SJSA1 (cell line): ENCODE results near the gene NCK2. TPM values are rescaled to one million over a fixed set of nuclear protein-coding genes. Genes with fewer than 3 reads are reported as not detected.

Experiments used
- DNase-seq, 2 experiments: peaks; one replicate each; pipeline ENCODE4 v3.0.0-alpha.2; 2015 to 2020; ENCODE audit warnings: low spot score in 2 of 2, low read depth in 1 of 2
- H3K27ac ChIP-seq: fragments of 250-450 bp; sonication (Bioruptor Pico); 2 replicates; pipeline ENCODE4 v1.5.1; 2020; ENCODE audit warnings: mild to moderate bottlenecking, moderate library complexity
- H3K27me3 ChIP-seq: fragments of 250-450 bp; sonication (Bioruptor Pico); replicated peaks from 2 replicates; pipeline ENCODE4 v1.5.1; 2020; ENCODE audit warnings: mild to moderate bottlenecking, moderate library complexity
- H3K36me3 ChIP-seq: fragments of 250-450 bp; sonication (Bioruptor Pico); 2 replicates; pipeline ENCODE4 v1.5.1; 2020; ENCODE audit warnings: mild to moderate bottlenecking
- H3K4me1 ChIP-seq: fragments of 250-450 bp; sonication (Bioruptor Pico); replicated peaks from 2 replicates; pipeline ENCODE4 v1.6.1; 2021; ENCODE audit warnings: mild to moderate bottlenecking
- H3K4me3 ChIP-seq: fragments of 250-450 bp; sonication (Bioruptor Pico); 2 replicates; pipeline ENCODE4 v1.5.1; 2020; ENCODE audit warnings: mild to moderate bottlenecking
- H3K9me3 ChIP-seq: fragments of 250-450 bp; sonication (Bioruptor Pico); replicated peaks from 2 replicates; pipeline ENCODE4 v1.5.1; 2020; ENCODE audit warnings: mild to moderate bottlenecking
- total RNA-seq: library from RNA; depleted of rRNA; stranded (reverse); fragments of >200 nt; shearing (Covaris generic); gene quantifications from 2 replicates; pipeline ENCODE4 v1.2.3, GENCODE V29; 2014

Gene NCK2
- total RNA-seq, 1 experiment from 2014 or later, result 47.1 TPM

GRCh38 chr2:105741174-105741573 is 3.5 kb upstream of the NCK2 start:
- H3K9me3 ChIP-seq, result no peaks in the 10 kb centered on the region
- H3K4me3 ChIP-seq, result no peak overlapping the region
- H3K4me1 ChIP-seq, result peaks cover 14% of the 10 kb centered on the region
- DNase-seq, result no peak
- H3K27ac ChIP-seq, result no peak overlapping the region
- no peaks in the 10 kb centered on the region for H3K27me3 ChIP-seq
- H3K36me3 ChIP-seq, result peaks cover 6% of the 10 kb centered on the region

GRCh38 chr2:105741617-105742016 is 3.1 kb upstream of the NCK2 start:
- Histone ChIP-seq H3K36me3 (peaks cover 10% of the 10 kb centered on the region), H3K27me3 (no peaks in the 10 kb centered on the region), H3K4me1 (peaks cover 18% of the 10 kb centered on the region), H3K27ac (no peak overlapping the region), H3K4me3 (no peak overlapping the region), H3K9me3 (no peaks in the 10 kb centered on the region)
- no peak for DNase-seq

DNA sequence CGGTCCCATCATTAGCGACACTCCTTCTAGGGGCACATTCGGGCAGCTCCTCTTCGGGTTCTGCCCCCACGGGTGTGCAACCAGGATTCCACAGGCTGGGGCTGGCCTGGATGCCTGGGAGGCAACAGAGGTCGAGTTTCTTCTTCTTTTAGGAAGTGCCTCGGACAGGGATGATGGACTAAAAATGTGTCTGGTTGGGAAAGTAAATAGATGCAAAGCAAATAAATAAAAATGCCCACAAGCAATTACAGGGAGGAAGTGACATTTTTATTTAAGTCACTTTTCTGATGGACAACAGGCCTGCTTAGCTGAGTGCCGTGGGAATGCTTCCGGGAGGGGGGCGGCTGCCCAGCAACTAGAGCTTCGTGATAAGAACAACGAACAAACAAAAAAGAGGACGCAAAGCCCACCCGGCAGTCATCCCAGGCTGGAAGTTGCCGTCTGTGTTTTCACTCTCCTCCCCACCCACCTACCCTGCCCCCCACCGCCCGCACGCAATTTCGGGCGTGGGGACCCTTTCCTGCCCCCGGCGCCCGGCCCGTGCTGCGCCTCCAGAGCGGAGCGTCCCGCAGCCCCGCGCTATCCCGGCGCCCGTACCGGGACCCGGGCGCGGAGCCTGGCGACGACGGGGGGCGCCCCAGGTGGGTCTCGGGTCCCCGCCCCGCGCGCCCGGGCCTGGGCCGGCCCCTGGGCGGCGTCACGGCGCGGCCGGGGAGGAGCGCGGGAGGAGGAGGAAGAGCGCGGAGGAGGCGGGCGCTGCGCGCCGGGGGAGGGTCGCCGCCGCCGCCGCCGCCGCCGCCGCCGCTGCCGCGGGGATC is 412 bp upstream of the NCK2 start:
- peak; percentile 61 to 72 for DNase-seq
- Histone ChIP-seq H3K27me3 (no peaks in the 10 kb centered on the region), H3K4me3 (peak overlapping the region; percentile 98), H3K4me1 (peaks cover 29% of the 10 kb centered on the region), H3K36me3 (peaks cover 22% of the 10 kb centered on the region), H3K9me3 (no peaks in the 10 kb centered on the region), H3K27ac (peak overlapping the region; percentile 69)

DNA sequence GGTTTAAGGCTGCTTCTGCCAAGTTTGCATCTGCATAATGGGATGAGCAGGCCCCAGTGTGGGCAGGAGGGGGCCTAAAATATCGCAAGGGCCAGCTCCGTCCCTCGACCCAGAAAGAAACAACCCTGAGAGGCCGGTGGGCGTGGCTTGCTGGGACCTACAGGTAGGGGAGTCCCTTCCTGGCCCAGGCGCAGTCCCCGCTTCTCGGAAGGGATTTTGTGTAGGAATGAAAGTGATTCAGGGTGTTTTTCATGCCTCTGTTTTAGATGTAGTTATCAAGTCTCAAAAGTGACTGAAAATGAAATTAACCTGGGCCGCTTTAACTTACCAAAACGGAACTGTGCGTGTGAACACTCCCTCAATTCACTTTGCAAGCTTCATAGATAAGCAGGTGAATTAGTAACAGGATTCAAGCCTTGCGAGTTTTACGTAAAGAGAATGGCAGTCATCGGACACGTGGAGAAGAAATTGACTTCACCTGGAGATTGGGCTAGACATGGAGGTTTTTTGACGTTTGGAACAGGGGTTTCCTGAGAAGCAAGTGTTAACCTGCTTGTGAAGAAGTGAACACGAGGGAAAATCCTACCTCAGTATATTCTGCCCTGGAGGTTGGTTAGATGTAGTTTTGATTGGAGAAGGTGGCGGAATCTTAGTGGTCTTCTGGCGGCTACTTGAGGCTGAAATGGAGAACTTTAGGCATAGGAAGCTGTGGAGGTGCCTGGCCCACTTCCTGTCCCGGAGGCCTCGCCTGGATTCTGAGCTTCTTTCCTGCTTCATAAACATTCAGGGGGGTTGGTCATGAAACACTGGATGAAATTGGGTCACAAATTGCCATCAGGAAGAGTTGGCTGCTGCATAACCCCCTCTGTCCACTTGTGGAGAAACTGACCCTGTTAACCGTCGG is 1.7 kb downstream of the NCK2 start:
- no peak overlapping the region for H3K27ac ChIP-seq
- H3K36me3 ChIP-seq, result peaks cover 27% of the 10 kb centered on the region
- H3K9me3 ChIP-seq, result no peaks in the 10 kb centered on the region
- peak overlapping the region; percentile 98 for H3K4me3 ChIP-seq
- DNase-seq, result no peak
- H3K4me1 ChIP-seq, result peaks cover 29% of the 10 kb centered on the region
- no peaks in the 10 kb centered on the region for H3K27me3 ChIP-seq

- no peak overlapping the region for H3K27ac ChIP-seq
- no peak for DNase-seq
- H3K27me3 ChIP-seq, result no peaks in the 10 kb centered on the region
- H3K4me1 ChIP-seq, result peaks cover 29% of the 10 kb centered on the region
- H3K9me3 ChIP-seq, result no peaks in the 10 kb centered on the region
- peaks cover 27% of the 10 kb centered on the region for H3K36me3 ChIP-seq
- no peak overlapping the region for H3K4me3 ChIP-seq
Observed at GRCh38 chr2:105747254-105747894, 2.7 kb downstream of the NCK2 start.

DNA sequence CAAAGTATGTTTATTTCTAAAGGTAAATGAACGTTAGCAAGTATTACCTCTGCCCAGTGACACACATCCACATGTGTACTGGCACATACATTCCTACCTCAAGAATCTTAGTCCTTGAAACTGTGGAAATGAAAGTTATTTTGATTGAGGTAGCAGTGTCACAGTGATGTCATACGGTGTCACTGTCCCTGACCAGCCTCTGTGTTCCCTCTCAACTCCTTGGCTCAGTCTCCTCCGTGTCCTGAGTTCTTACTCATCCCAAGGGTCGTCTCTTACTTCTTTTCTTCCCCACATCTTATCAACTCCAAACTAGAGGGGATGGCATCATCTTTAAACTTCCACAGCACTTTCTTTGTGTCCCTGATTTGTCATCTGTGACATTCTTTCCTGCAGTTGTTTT is 3.3 kb downstream of the NCK2 start:
- peak in 1 of 2 experiments; percentile 10 for DNase-seq
- no peak overlapping the region for H3K27ac ChIP-seq

DNA sequence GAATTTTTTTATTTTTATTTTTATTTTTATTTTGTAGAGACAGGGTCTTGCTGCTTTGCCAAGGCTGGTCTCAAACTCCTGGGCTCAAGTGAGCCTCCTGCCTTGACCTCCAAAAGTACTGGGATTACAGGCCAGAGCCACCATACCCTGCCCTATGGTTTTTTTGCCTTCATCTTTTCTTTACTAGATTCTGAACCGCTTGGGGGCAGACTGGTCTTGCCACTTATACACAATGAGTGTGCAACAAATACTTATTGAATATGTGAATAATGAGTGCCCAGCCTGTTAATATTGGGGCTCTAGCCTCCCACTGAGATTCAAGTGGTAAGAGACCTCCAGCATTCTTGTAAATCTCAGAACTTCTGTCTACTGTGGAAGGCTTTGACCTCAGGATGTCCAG is 3.9 kb downstream of the NCK2 start:
- H3K9me3 ChIP-seq, result no peaks in the 10 kb centered on the region
- no peaks in the 10 kb centered on the region for H3K27me3 ChIP-seq
- H3K36me3 ChIP-seq, result peaks cover 27% of the 10 kb centered on the region
- no peak for DNase-seq
- no peak overlapping the region for H3K27ac ChIP-seq
- H3K4me3 ChIP-seq, result no peak overlapping the region
- peaks cover 27% of the 10 kb centered on the region for H3K4me1 ChIP-seq

More for the DNA sequence above, 3.3 kb downstream of the NCK2 start:
- Histone ChIP-seq H3K27me3 (no peaks in the 10 kb centered on the region), H3K9me3 (no peaks in the 10 kb centered on the region), H3K36me3 (peaks cover 27% of the 10 kb centered on the region), H3K4me3 (no peak overlapping the region), H3K4me1 (peaks cover 29% of the 10 kb centered on the region)

DNA sequence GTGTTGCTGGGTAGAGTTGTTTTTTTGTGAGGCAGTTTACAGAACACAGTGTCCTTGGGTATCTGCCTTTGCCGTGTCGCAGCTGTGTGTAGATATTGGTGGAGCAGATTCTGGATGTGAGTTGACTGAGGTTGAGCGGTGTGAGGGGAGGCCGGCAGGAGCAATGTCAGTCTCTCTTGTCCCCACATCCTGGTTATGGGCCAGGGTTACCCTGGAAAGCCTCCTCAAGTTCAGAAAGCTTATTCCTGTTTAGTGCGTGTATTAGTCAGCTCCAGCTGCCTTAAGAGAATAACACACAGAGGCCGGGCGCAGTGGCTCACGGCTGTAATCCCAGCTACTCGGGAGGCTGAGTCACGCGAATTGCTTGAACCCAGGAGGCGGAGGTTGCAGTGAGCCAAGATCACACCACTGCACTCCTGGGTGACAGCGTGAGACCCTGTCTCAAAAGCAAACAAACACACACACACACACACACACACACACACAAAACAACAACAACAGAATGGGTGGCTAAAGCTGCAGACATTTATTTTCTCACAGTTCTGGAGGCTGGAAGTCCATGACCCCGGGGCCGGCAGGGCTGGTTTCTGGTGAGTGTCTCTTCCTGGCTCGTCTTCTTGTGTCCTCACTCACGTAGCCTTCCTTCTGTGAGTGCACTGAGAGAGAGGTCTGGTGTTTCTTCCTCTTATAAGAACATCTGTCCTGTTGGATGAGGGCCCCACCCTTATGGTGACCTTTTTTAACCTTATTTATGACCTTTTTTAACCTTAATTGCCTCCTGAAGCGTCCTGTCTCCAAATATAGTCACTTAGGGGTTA is 5.1 kb downstream of the NCK2 start:
- no peak for DNase-seq
- H3K27ac ChIP-seq, result no peak overlapping the region
- peaks cover 20% of the 10 kb centered on the region for H3K4me1 ChIP-seq
- no peaks in the 10 kb centered on the region for H3K27me3 ChIP-seq
- H3K4me3 ChIP-seq, result no peak overlapping the region
- H3K36me3 ChIP-seq, result peaks cover 31% of the 10 kb centered on the region
- no peaks in the 10 kb centered on the region for H3K9me3 ChIP-seq

GRCh38 chr2:105750735-105751134 is 6.0 kb downstream of the NCK2 start:
- Histone ChIP-seq H3K27ac (no peak overlapping the region), H3K4me3 (no peak overlapping the region), H3K4me1 (peaks cover 26% of the 10 kb centered on the region)

DNA sequence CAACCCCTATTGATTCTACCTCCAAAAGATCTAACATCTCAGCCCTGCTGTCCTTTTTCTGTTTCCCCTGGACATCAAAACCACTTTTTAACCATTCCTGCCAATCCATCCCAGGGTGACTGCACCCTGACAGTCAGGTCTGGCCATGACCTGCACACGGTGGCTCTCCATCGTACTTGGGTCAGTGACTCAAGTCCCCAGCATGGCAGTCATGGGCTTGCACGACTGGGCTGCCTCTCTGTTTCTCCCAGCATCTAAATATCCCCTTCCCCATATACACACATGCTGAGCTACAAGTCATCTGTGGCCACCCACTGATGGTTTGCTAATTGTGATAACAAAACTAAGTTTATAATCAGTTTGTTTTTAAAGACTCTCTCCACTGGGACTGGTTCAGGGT is 6.6 kb downstream of the NCK2 start:
- Histone ChIP-seq H3K27ac (no peak overlapping the region), H3K4me1 (peaks cover 26% of the 10 kb centered on the region), H3K9me3 (no peaks in the 10 kb centered on the region), H3K4me3 (no peak overlapping the region), H3K36me3 (peaks cover 24% of the 10 kb centered on the region), H3K27me3 (no peaks in the 10 kb centered on the region)
- no peak for DNase-seq

More at GRCh38 chr2:105750735-105751134, 6.0 kb downstream of the NCK2 start:
- Histone ChIP-seq H3K27me3 (no peaks in the 10 kb centered on the region), H3K36me3 (peaks cover 25% of the 10 kb centered on the region), H3K9me3 (no peaks in the 10 kb centered on the region)
- DNase-seq, result no peak

GRCh38 chr2:105752691-105753358 is 8.1 kb downstream of the NCK2 start:
- Histone ChIP-seq H3K4me3 (no peak overlapping the region), H3K27me3 (no peaks in the 10 kb centered on the region), H3K27ac (no peak overlapping the region), H3K4me1 (peaks cover 18% of the 10 kb centered on the region), H3K9me3 (no peaks in the 10 kb centered on the region), H3K36me3 (peaks cover 16% of the 10 kb centered on the region)
- DNase-seq, result no peak

- Histone ChIP-seq H3K27ac (no peak overlapping the region), H3K4me3 (no peak overlapping the region), H3K4me1 (peaks cover 14% of the 10 kb centered on the region), H3K36me3 (peaks cover 16% of the 10 kb centered on the region), H3K9me3 (no peaks in the 10 kb centered on the region), H3K27me3 (no peaks in the 10 kb centered on the region)
- no peak for DNase-seq
Observed at GRCh38 chr2:105753380-105753779, 8.7 kb downstream of the NCK2 start.
